Lung (tissue), 12 donors: ENCODE results near the gene PHACTR1. TPM values are rescaled to one million over a fixed set of nuclear protein-coding genes. Genes with fewer than 3 reads are reported as not detected.

ENCODE experiments used
- ATAC-seq: fragments of 200-7000 bp; cut with Tn5 transposase; one replicate; pipeline ENCODE4 v1.9.1; 2020; ENCODE audit warnings: moderate number of reproducible peaks; ENCODE audit not compliant: insufficient read depth, low FRiP score
- DNase-seq, 3 donors: peaks; one replicate each; pipeline ENCODE4 v3.0.0-alpha.2; 2013 to 2017
- H3K27ac ChIP-seq, 2 donors: one replicate each; pipeline ENCODE4 v1.5.1; 2013; ENCODE audit warnings: mild to moderate bottlenecking in 2 of 2, moderate library complexity in 2 of 2, control low read depth in 1 of 2, inconsistent platforms in 1 of 2, low read depth in 1 of 2, low read length in 1 of 2
- H3K27me3 ChIP-seq, 3 donors: one replicate each; pipeline ENCODE4 v1.5.1; 2013; ENCODE audit warnings: low read length in 2 of 3; ENCODE audit not compliant: control insufficient read depth in 3 of 3, insufficient read depth in 3 of 3
- H3K36me3 ChIP-seq, 4 donors: one replicate each; pipeline ENCODE4 v1.5.1; 2013; ENCODE audit warnings: low read length in 4 of 4, mild to moderate bottlenecking in 1 of 4, moderate library complexity in 1 of 4; ENCODE audit not compliant: control insufficient read depth in 4 of 4, insufficient read depth in 4 of 4
- H3K4me1 ChIP-seq, 5 donors: one replicate each; pipeline ENCODE4 v1.5.1; 2013; ENCODE audit warnings: low read length in 5 of 5, mild to moderate bottlenecking in 2 of 5, moderate library complexity in 1 of 5; ENCODE audit not compliant: control insufficient read depth in 5 of 5, insufficient read depth in 5 of 5
- H3K4me3 ChIP-seq: one replicate; pipeline ENCODE4 v1.5.1; 2013; ENCODE audit warnings: mild to moderate bottlenecking, control low read depth, moderate library complexity
- H3K9ac ChIP-seq, 2 donors: one replicate each; pipeline ENCODE4 v1.5.1; 2013; ENCODE audit warnings: low read length in 2 of 2, control low read depth in 1 of 2; ENCODE audit not compliant: insufficient read depth in 1 of 2
- H3K9me3 ChIP-seq, 4 donors: one replicate each; pipeline ENCODE4 v1.5.1; 2013; ENCODE audit warnings: low read length in 3 of 4, mild to moderate bottlenecking in 1 of 4, moderate library complexity in 1 of 4; ENCODE audit not compliant: control insufficient read depth in 4 of 4, insufficient read depth in 3 of 4
- WGBS, 2 donors: extraction: QIAGEN DNeasy Blood & Tissue Kit; methylation state at CpG; one replicate each; pipeline ENCODE4 v1.1.7; 2013; 5-methylcytosine and 5-hydroxymethylcytosine counted together
- polyA plus RNA-seq, 2 donors: library from polyadenylated mRNA; stranded (reverse); fragments of 200-250 nt; gene quantifications; one replicate each; pipeline ENCODE4 v1.2.1, GENCODE V29; 2013
- total RNA-seq, 2 donors: library from RNA; depleted of rRNA in 1 of 2; stranded (reverse); fragments of >200 nt in 1 of 2; gene quantifications; one replicate each; pipeline ENCODE4 v1.2.1, GENCODE V29; 2014 to 2021
- TF ChIP-seq, protein P1 (sequence below): IDR thresholded peaks from 2 replicates; pipeline ENCODE4 v1.5.1; 2012; ENCODE audit warnings: mild to moderate bottlenecking; ENCODE audit errors: control extremely low read depth, extremely low read depth
- donor health status: control.
- donor health status: control.
- donor health status: Bipolar disorder and iron deficiency.
- donor health status: healthy.
- donor health status: DM: yes; HTN: yes; CAD: no.

PHACTR1 gene
- total and polyA plus RNA-seq, 4 donors, result 16.3 to 58.8 (median 41.9) TPM

DNA sequence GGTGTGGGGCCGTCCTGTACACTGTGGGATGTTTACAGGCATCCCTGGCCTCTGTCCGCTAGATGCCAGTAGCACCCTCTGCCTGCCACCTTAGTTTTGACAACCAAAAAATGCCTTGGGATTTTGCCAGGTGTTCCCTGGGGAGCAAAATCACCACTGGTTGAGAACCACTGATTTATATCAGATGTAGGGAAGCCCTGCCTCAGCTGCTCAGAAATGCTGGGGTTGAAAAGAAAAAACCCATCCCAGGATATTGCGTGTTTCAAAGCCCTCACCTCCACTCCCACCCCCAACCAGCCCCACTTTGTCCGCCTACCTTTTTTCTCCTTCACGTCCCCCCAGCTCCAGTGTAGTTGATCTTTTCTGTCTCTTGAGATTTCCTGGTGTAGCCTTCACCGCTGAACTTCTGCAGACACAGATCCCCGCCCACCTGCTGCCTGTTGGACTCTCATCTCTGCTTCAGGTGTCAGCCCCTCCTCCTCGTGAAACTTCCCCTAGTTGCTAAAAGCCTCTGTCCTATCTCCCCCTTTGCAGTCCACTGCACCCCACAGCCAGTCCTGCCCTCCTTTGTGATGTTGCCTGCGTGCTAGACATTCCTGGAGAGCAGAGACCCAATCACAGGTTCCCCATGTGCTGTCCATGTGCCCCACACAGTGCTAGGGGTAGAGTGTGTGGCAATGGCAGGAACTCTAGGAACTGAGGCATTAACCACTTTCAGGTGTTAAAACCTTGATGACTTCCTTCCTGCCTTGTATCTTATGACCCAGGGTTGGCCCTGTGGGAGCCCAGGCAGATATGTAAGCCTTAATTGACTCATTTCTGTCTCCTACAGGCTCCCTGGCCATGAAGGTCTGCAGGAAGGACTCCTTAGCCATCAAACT, 512.9 kb downstream of the PHACTR1 start:
- TF ChIP-seq, protein P1, sequence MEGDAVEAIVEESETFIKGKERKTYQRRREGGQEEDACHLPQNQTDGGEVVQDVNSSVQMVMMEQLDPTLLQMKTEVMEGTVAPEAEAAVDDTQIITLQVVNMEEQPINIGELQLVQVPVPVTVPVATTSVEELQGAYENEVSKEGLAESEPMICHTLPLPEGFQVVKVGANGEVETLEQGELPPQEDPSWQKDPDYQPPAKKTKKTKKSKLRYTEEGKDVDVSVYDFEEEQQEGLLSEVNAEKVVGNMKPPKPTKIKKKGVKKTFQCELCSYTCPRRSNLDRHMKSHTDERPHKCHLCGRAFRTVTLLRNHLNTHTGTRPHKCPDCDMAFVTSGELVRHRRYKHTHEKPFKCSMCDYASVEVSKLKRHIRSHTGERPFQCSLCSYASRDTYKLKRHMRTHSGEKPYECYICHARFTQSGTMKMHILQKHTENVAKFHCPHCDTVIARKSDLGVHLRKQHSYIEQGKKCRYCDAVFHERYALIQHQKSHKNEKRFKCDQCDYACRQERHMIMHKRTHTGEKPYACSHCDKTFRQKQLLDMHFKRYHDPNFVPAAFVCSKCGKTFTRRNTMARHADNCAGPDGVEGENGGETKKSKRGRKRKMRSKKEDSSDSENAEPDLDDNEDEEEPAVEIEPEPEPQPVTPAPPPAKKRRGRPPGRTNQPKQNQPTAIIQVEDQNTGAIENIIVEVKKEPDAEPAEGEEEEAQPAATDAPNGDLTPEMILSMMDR, result no peak
- no peak overlapping the region for H3K9ac ChIP-seq
- H3K36me3 ChIP-seq, result peaks cover 0 to 16% (median 6%) of the 10 kb centered on the region in 4 donors
- no peak for DNase-seq
- WGBS, 2 donors, result 86 to 93% methylated on average over 9 of the region's 9 CpGs
- no peaks in the 10 kb centered on the region for H3K27me3 ChIP-seq
- H3K4me3 ChIP-seq, result no peak overlapping the region
- ATAC-seq, result no peak
- no peaks in the 10 kb centered on the region for H3K9me3 ChIP-seq
- H3K4me1 ChIP-seq, result peaks cover 0 to 3% (median 0%) of the 10 kb centered on the region in 5 donors
- no peak overlapping the region for H3K27ac ChIP-seq

DNA sequence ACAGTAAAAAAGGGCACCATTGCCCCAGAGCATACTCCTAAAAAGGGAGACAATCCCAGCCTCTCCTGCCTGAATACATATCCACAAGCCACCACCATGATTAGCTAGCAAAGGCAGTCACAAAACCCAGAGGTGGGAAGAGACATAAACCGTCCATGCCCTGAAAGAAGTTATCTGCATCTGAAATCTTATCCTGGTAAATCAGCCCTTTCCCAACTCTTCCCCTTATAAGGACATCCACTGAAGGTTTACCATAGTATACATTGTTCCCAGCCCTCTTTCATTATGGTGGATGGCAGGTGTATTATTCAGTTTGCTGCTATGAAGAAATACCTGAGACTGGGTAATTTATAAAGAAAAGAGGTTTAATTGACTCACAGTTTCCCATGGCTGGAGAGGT, 516.5 kb downstream of the PHACTR1 start:
- Histone ChIP-seq H3K36me3 (peaks cover 0 to 29% (median 6%) of the 10 kb centered on the region in 4 donors), H3K27ac (no peak overlapping the region), H3K4me3 (no peak overlapping the region), H3K27me3 (no peaks in the 10 kb centered on the region), H3K9me3 (no peaks in the 10 kb centered on the region), H3K4me1 (peaks cover 0 to 6% (median 0%) of the 10 kb centered on the region in 5 donors), H3K9ac (no peak overlapping the region)
- WGBS, 2 donors, result 98 to 100% methylated on average over 1 of the region's 1 CpG
- TF ChIP-seq, protein P1, result no peak
- ATAC-seq, result no peak
- DNase-seq, result no peak

DNA sequence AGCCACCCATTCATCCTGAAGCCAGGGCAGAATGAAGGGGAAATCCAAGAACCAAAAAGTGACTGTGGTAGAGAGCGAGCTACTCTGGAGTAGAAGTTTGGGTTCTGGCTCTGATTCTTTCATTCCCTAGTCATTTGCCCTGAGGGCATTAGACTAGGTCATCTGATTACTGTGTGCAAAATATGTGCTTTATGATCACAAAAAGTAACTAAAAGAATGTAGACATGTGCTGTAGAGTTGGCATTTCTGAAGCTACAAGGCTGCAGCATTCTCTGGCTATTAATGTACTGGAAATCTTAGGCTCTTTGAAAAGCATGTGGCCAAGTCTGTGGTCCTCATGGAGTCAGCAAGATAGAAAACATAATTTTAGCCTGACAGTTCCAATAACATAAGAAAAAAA, 517.6 kb downstream of the PHACTR1 start:
- DNase-seq, result no peak
- Histone ChIP-seq H3K27me3 (no peaks in the 10 kb centered on the region), H3K4me3 (no peak overlapping the region), H3K36me3 (peaks cover 0 to 29% (median 7%) of the 10 kb centered on the region in 4 donors), H3K4me1 (peaks cover 0 to 6% (median 0%) of the 10 kb centered on the region in 5 donors), H3K27ac (no peak overlapping the region), H3K9ac (no peak overlapping the region), H3K9me3 (no peaks in the 10 kb centered on the region)
- TF ChIP-seq, protein P1, result no peak
- ATAC-seq, result no peak
- 99 to 100% methylated on average over 1 of the region's 1 CpG for WGBS, 2 donors
